Measurements from ENCODE around the gene OGFRL1.

The OGFRL1 gene

DNA sequence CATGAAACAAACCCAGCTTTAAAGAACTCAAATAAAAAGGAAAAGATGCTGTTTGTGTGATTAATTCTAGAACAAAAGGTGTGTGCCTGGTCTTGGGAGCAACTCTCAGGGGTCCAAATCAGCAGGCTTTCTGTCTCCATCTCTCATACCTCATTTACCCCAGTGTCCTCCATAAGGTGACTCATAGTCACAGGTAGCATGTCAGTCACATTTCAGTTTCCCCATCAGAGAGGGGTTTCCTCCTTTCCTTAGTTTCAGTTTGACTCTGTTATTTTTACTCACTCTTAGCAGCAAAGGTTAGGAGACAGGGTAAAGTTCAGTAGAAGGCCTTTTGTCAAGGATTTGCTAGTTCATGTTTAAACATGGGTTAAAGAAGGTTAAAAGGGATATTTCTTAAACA lies 46.2 kb downstream of the OGFRL1 start:
- no peak for DNase-seq

DNA sequence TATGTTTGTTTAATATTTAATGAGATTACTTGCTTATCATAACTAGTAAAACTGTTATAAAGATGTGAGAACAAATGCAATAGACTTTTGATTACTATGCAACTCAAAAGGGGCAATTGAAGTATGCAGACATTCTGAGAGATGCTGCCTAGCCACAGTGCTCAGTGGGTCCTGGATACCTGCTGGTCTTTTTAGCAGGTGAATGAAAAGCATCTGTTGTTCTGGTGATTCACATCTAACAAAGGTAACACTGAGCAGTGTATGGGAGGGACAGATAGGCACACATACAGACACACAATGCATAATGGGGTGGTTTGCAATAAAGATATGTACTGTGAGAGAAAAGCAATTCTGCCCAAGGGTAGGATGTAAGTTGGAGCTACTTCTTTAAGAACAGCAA lies 46.9 kb downstream of the OGFRL1 start:
- no peak for DNase-seq

DNA sequence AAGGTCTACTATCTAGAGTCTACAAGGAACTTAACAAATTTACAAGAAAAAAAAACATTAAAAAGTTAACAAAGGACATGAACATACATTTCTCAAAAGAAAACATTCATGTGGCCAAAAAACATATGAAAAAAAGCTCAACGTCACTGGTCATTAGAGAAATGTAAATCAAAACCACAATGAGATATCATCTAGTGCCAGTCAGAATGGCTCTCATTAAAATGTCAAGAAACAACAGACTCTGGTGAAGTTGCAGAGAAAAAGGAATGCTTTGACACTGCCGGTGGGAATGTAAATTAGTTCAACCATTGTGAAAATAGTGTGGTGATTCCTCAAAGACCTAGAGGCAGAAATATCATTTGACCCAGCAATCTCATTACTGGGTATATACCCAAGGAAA lies 48.3 kb downstream of the OGFRL1 start:
- peak; percentile 10 for DNase-seq

DNA sequence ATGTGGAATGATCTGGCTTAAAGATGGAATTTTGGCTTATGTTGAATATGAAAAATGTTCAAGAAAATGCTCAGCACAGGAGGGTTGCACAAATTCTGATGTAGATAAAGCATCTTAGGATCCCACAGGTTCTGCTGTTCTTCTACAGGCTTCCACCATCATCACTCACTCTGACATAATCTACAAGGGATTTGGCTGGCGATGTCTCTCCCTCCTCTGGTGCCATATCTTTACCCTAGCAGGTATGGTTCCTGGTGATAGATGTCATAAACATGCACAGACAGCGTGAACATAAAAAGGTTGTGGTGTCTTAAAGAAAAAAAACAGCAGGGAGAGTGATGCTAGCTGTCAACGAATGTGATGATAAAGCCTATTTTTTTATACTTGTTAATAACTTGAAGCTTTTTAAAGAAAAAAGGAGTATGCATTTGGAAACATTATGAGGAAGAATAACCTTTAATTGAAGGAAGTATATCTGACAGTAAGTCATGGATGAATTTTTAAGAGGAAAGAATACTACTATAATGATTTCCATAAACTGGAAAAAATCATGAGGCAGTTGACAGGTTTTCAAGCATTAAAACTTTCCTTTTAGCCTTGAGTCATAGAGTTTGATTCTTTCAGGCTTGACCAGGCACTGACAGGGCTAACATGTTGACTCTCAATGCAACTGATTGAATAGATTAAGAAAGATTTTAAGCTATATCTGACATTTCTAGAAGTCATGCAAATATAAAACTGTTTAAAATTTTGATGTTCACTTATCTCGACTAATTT lies 50.1 kb downstream of the OGFRL1 start:
- no peak for DNase-seq

DNA sequence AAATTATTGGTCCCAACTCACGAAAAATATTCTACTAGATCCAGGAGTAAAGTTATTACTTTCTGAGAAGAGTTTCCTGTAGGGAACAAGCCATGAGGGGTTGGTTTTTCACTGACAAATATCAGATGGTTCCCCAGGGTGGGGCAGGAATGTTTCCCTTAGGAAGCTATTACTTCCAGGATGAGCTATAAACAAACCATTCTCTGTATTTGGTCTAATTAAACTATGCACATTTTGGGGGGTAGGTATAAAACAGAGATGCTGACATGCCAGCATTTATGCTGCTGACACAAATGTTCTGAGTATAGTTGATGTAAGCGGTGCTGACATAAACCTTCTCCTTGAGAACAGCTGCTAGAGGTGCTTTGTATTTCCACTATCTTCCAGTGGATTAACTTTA lies 54.2 kb downstream of the OGFRL1 start:
- no peak for DNase-seq

DNA sequence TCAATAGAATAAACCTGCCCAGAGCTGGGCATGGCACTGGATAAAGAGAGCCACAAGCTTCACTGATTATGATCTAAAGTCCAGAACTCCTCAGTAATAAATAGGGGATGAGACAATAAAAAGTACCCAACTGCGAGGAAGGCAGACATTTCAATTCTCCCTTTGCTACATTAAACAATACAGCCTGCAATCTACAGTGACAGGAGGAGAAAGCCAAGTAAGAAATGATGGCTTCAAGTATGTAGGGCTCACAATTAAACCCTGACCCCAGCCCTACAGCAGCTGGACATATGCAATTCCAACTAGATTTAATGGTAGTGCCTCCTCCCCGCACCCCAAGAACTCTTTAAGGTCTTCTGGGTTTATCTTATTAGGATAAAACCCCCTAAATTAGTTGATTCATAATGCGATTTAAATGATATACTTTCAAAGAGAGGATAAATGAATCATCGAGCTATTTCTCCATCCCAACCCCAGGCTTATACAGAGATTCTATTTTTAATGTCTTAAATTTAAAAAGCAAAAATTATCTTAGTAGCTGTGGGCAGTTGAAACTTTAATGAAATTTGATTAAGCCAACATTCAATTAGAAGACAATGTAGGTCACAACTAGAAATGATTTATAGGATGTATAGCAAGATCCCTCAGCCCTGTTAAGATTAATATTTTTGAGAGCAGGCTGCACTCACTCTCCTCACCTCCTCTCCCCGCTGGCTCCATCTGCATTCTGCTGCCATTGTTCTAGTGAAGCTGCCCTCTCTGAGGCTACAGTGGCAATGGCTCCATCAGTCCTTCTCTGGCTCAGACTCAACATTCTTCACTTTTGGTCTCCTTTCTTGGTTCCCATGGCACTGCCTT lies 57.1 kb downstream of the OGFRL1 start:
- DNase-seq, result no peak

DNA sequence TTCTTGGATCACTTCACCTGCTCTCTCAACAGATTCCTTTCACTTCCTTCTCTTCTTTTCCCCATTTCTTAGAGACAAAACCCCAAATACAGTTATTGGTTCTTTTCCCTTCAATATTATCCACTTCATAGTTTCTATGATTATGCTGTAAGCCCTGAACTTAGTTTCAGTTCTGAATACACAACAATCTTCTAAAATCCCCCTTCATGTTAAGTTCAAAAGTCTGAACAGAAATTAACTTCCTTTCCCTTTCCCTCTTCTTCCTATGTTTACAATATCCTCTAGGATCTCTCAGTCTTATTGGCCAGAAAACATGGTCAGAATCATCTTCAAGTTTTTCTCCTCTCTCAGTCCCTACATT lies 57.7 kb downstream of the OGFRL1 start:
- no peak for DNase-seq

DNA sequence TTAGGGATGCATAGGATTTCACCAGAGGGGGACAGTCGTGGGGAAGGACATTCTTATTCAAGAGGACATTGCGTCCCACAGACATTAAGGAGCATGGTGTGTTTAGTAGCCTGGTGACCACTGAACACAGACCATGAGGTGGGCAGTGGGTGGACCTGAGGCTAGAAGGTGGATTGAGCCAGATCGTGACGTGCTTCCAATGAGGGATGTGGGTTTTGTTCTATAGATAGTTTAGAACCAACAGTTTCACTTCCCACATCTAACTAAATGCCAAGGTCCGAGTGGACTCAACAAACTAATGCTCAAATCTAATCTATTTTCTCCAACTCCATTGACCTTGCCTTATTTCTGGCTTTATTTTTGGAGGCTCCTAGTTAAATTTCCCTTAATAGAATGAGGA lies 58.5 kb downstream of the OGFRL1 start:
- DNase-seq, result no peak

DNA sequence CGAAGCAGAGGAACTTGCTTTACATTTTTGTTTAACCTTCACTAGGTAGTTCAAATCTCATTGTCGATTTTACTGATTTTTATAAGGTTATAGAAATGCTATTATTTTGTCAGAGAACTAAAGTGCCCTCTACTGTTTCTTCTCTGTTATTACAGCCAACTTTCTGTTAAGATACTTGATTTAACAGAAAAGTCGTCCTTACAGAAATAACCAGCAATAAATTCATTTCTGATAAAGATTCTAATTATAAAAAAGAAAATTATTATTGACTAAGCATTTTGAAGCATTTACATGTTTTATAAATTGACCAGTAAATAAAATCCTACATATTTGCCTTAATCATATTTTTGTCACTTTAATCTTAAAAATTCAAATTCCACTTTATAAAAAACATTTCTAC lies 60.8 kb downstream of the OGFRL1 start:
- DNase-seq, result peak; percentile 37

DNA sequence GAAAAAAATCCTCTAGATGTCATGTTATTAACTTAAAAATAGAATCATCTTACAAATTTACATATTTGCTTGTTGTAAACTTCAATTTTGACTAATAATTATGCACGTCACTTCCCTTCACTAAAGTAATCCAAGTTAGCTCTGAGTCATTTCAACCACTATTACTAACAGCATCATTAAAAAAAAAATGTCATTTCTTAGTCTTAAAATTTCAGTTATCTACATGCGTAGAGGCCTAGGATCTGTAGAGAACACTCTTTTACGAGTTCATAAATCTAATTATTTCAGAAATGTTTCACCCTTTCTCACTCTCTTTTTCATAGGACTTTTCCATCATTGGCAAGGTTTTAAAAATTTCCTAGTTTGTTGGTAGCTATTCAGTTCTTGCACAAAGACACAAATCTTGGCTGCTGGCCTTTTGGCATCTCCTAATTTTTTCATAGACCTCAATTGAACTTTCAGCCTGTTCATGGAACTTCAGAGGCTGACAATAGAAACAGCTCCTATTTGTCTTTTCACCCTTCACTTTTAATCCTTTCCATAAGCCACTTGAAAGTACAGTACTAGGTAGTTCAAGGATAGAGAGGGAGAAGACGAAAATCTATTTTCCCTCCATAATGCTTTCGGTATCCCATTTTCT lies 61.5 kb downstream of the OGFRL1 start:
- DNase-seq, result peak; percentile 51

DNA sequence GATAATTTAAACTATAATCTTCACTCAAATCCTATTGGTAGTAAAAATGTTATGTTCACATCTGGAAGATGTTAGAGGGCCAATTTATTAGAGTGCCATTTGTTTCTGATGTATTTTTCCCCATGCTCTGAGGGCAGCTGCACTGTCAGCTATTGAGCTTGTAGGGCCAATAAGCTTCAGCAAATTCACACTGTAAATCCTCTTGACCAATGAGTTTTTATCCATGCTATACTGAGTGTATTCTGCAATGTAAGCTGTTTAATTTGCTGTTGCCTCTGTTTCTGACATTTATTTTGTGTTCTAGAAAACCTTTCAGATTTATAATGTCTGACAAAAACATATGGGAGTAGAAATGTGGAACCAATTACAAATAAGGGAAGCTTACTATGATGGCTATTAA lies 62.6 kb downstream of the OGFRL1 start:
- peak; percentile 5 for DNase-seq
